ENCODE data around the gene SPACA9.
A peak's percentile ranks its signal among the peaks of the same experiment; 100 is the strongest.

SPACA9 gene

GRCh38 chr9:132888151-132888550, 9.5 kb downstream of the SPACA9 start:
- DNase-seq (ENCODE audit: insufficient read length, low spot score) (no peak), FAIRE-seq (no peak)

GRCh38 chr9:132892400-132892799, 13.7 kb downstream of the SPACA9 start:
- FAIRE-seq: no peak
- no peak for DNase-seq (ENCODE audit: insufficient read length, low spot score)

GRCh38 chr9:132894346-132894745, 15.6 kb downstream of the SPACA9 start:
- FAIRE-seq (no peak), DNase-seq (ENCODE audit: insufficient read length, low spot score) (no peak)

GRCh38 chr9:132894862-132895835, 16.5 kb downstream of the SPACA9 start:
- DNase-seq (ENCODE audit: insufficient read length, low spot score) (no peak), FAIRE-seq (no peak)

- no peak for DNase-seq (ENCODE audit: insufficient read length, low spot score)
- FAIRE-seq: no peak
Measured at GRCh38 chr9:132896264-132896663, 17.6 kb downstream of the SPACA9 start.

- no peak for DNase-seq (ENCODE audit: insufficient read length, low spot score)
Measured at GRCh38 chr9:132896906-132897305, 18.2 kb downstream of the SPACA9 start.

GRCh38 chr9:132898051-132898450, 19.4 kb downstream of the SPACA9 start:
- FAIRE-seq (no peak), DNase-seq (ENCODE audit: insufficient read length, low spot score) (no peak)

More at GRCh38 chr9:132896906-132897305, 18.2 kb downstream of the SPACA9 start:
- no peak for FAIRE-seq

- FAIRE-seq (no peak), DNase-seq (ENCODE audit: insufficient read length, low spot score) (peak; percentile 81)
Measured at GRCh38 chr9:132901858-132902831, 23.4 kb downstream of the SPACA9 start.

GRCh38 chr9:132903574-132904492, 25.1 kb downstream of the SPACA9 start:
- DNase-seq (ENCODE audit: insufficient read length, low spot score) (no peak), FAIRE-seq (no peak)

GRCh38 chr9:132905726-132906125, 27.0 kb downstream of the SPACA9 start:
- no peak for FAIRE-seq
- DNase-seq (ENCODE audit: insufficient read length, low spot score): no peak

- DNase-seq (ENCODE audit: insufficient read length, low spot score) (no peak), FAIRE-seq (no peak)
Measured at GRCh38 chr9:132908635-132909034, 29.9 kb downstream of the SPACA9 start.

- FAIRE-seq (no peak), DNase-seq (ENCODE audit: insufficient read length, low spot score) (no peak)
Measured at GRCh38 chr9:132909311-132909710, 30.6 kb downstream of the SPACA9 start.

- FAIRE-seq (no peak), DNase-seq (ENCODE audit: insufficient read length, low spot score) (no peak)
Measured at GRCh38 chr9:132910376-132910775, 31.7 kb downstream of the SPACA9 start.

GRCh38 chr9:132912131-132912530, 33.4 kb downstream of the SPACA9 start:
- no peak for FAIRE-seq
- DNase-seq (ENCODE audit: insufficient read length, low spot score): no peak

GRCh38 chr9:132914924-132915323, 36.2 kb downstream of the SPACA9 start:
- FAIRE-seq: no peak
- no peak for DNase-seq (ENCODE audit: insufficient read length, low spot score)

- FAIRE-seq (no peak), DNase-seq (ENCODE audit: insufficient read length, low spot score) (no peak)
Measured at GRCh38 chr9:132919614-132920268, 41.0 kb downstream of the SPACA9 start.

GRCh38 chr9:132923346-132923902, 44.7 kb downstream of the SPACA9 start:
- FAIRE-seq: no peak

GRCh38 chr9:132927704-132928103, 49.0 kb downstream of the SPACA9 start:
- FAIRE-seq: no peak
- no peak for DNase-seq (ENCODE audit: insufficient read length, low spot score)

More at GRCh38 chr9:132923346-132923902, 44.7 kb downstream of the SPACA9 start:
- DNase-seq (ENCODE audit: insufficient read length, low spot score): no peak

- FAIRE-seq (no peak), DNase-seq (ENCODE audit: insufficient read length, low spot score) (no peak)
Measured at GRCh38 chr9:132931178-132931735, 52.6 kb downstream of the SPACA9 start.

Data from HTR-8/SVneo (cell line).